Cardiac septum (tissue), 1 donor: Measurements from ENCODE around the gene CNOT3. TPM values are rescaled to one million over a fixed set of nuclear protein-coding genes. Genes with fewer than 3 reads are reported as not detected.
"Not testable (repeated sequence)": the region's sequence is repeated elsewhere in the genome, so short reads cannot be mapped to it uniquely, and the experiment has no call there.

Experiments used
- DNase-seq: peaks from one replicate; pipeline ENCODE4 v3.0.0-alpha.2; 2020; ENCODE audit warnings: low spot score
- intact Hi-C: fragments of 100-400 bp; cut with DNase I; formaldehyde crosslinking; loops from one replicate; pipeline ENCODE4 v1.14.0; 2022
- total RNA-seq: library from RNA; stranded (reverse); fragmentation: NEBNext Ultra II Directional; extraction: Animal tissue kit (Norgen Biotek cat#: 25700); gene quantifications from one replicate; pipeline ENCODE4 v1.2.1, GENCODE V29; 2021
- donor health status: DM: no; HTN: no; CAD: no.

The CNOT3 gene
- total RNA-seq, 1 donor from 2014 or later = 22.3 TPM

GRCh38 chr19:54162884-54163283 lies 25.3 kb downstream of the CNOT3 start:
- no peak for DNase-seq
- intact Hi-C loops = loop anchor here (5.0 kb wide), 1 partner anchor 39 kb away; the partner anchor contains the start of gene RPS9

GRCh38 chr19:54164369-54165068 lies 27.0 kb downstream of the CNOT3 start:
- DNase-seq = peak; percentile 90
- intact Hi-C loops = loop anchor here (5.0 kb wide), 1 partner anchor 38 kb away; the partner anchor contains the start of gene RPS9

- intact Hi-C loops = no loop called here
- DNase-seq = no peak
These were observed 27.7 kb downstream of the CNOT3 start for GRCh38 chr19:54165222-54165621.

- peak; percentile 97 for DNase-seq
- intact Hi-C loops = loop anchor here (1.0 kb wide), 1 partner anchor 63 kb away; no protein-coding TSS in a partner anchor
These were observed 30.8 kb downstream of the CNOT3 start for GRCh38 chr19:54168174-54168917.

- intact Hi-C loops = no loop called here
- no peak for DNase-seq
These were observed 31.7 kb downstream of the CNOT3 start for GRCh38 chr19:54169149-54169740.

GRCh38 chr19:54171736-54172431 lies 34.3 kb downstream of the CNOT3 start:
- DNase-seq, intact Hi-C loops: not testable (repeated sequence)

GRCh38 chr19:54172471-54173358 lies 35.2 kb downstream of the CNOT3 start, which contains the start of gene TMC4:
TMC4 (minus strand) TSS chr19:54173160; CDS start chr19:54173117, 43 bp downstream.
- intact Hi-C loops = no loop called here
- no peak for DNase-seq

GRCh38 chr19:54173359-54173699 lies 35.8 kb downstream of the CNOT3 start:
- intact Hi-C loops = no loop called here

GRCh38 chr19:54173951-54174834 lies 36.6 kb downstream of the CNOT3 start:
- no peak for DNase-seq
- intact Hi-C loops = no loop called here

More at GRCh38 chr19:54173359-54173699, 35.8 kb downstream of the CNOT3 start:
- DNase-seq = no peak

GRCh38 chr19:54178581-54179261 lies 41.2 kb downstream of the CNOT3 start:
- intact Hi-C loops = no loop called here
- DNase-seq = no peak

- intact Hi-C loops = no loop called here
- no peak for DNase-seq
These were observed 41.8 kb downstream of the CNOT3 start for GRCh38 chr19:54179262-54179852.

GRCh38 chr19:54179921-54180461 lies 42.4 kb downstream of the CNOT3 start:
- intact Hi-C loops = no loop called here
- DNase-seq = no peak

- intact Hi-C loops = no loop called here
- no peak for DNase-seq
These were observed 43.1 kb downstream of the CNOT3 start for GRCh38 chr19:54180691-54181091.

- DNase-seq, intact Hi-C loops: not testable (repeated sequence)
These were observed 44.3 kb downstream of the CNOT3 start for GRCh38 chr19:54181894-54182293.

GRCh38 chr19:54183431-54183830 lies 45.9 kb downstream of the CNOT3 start:
- intact Hi-C loops = no loop called here
- DNase-seq = no peak

- intact Hi-C loops = no loop called here
- no peak for DNase-seq
These were observed 48.8 kb downstream of the CNOT3 start for GRCh38 chr19:54186351-54186750.

GRCh38 chr19:54186934-54187381 lies 49.4 kb downstream of the CNOT3 start:
- intact Hi-C loops = no loop called here
- no peak for DNase-seq
